Fibroblast of lung (primary cell): ENCODE measurements around the gene GABBR2. TPM values are rescaled to one million over a fixed set of nuclear protein-coding genes. Genes with fewer than 3 reads are reported as not detected.

Experiments used
- DNase-seq, 2 donors: peaks; one replicate each; pipeline versions ENCODE4 v3.0.0 to v3.0.0-alpha.2; 2010; ENCODE audit warnings: low read depth in 2 of 2
- H2AFZ ChIP-seq: 2 replicates; pipeline ENCODE4 v1.5.1; 2012; ENCODE audit warnings: low read length, control low read depth, inconsistent platforms
- H3K27ac ChIP-seq: 2 replicates; pipeline ENCODE4 v1.5.1; 2011; ENCODE audit warnings: low read length, control low read depth; ENCODE audit not compliant: insufficient read depth
- H3K27me3 ChIP-seq: 2 replicates; pipeline ENCODE4 v1.5.1; 2011; ENCODE audit warnings: mild to moderate bottlenecking, low read length; ENCODE audit not compliant: control insufficient read depth, insufficient read depth
- H3K36me3 ChIP-seq: 2 replicates; pipeline ENCODE4 v1.5.1; 2011; ENCODE audit warnings: low read length; ENCODE audit not compliant: control insufficient read depth, insufficient read depth
- H3K4me1 ChIP-seq: 2 replicates; pipeline ENCODE4 v1.5.1; 2011; ENCODE audit warnings: low read length; ENCODE audit not compliant: control insufficient read depth, insufficient read depth; ENCODE audit errors: extremely low read depth
- H3K4me2 ChIP-seq: 2 replicates; pipeline ENCODE4 v1.5.1; 2011; ENCODE audit warnings: low read length, control low read depth; ENCODE audit not compliant: insufficient read depth; ENCODE audit errors: extremely low read depth
- H3K4me3 ChIP-seq, 4 experiments: fragments of 200-600 bp in 1 of 4; sonication (generic) in 1 of 4; replicated peaks in 1 of 4; 2 replicates each; pipeline ENCODE4 v1.5.1; 2011 to 2016; ENCODE audit warnings: low read length in 4 of 4, low read depth in 3 of 4, mild to moderate bottlenecking in 3 of 4, control low read depth in 2 of 4, inconsistent platforms in 1 of 4, mixed read lengths in 1 of 4; ENCODE audit not compliant: insufficient read depth in 1 of 4; ENCODE audit errors: control extremely low read depth in 1 of 4
- H3K79me2 ChIP-seq: 2 replicates; pipeline ENCODE4 v1.5.1; 2012; ENCODE audit warnings: mild to moderate bottlenecking, low read length, inconsistent platforms; ENCODE audit not compliant: control insufficient read depth, insufficient read depth
- H3K9ac ChIP-seq: 2 replicates; pipeline ENCODE4 v1.5.1; 2011; ENCODE audit warnings: mild to moderate bottlenecking, low read length, control low read depth; ENCODE audit not compliant: insufficient read depth
- H3K9me3 ChIP-seq: 2 replicates; pipeline ENCODE4 v1.5.1; 2012; ENCODE audit warnings: low read depth, low read length; ENCODE audit not compliant: control insufficient read depth, insufficient read depth
- H4K20me1 ChIP-seq: 2 replicates; pipeline ENCODE4 v1.5.1; 2011; ENCODE audit warnings: low read length; ENCODE audit not compliant: control insufficient read depth, insufficient read depth; ENCODE audit errors: extremely low read depth
- CTCF ChIP-seq, 2 donors: IDR thresholded peaks in 1 of 2; conservative IDR thresholded peaks in 1 of 2; 1 replicate in 1 of 2; 2 replicates in 1 of 2; pipeline ENCODE4 v1.5.1; 2011 to 2012; ENCODE audit warnings: low read length in 2 of 2, control low read depth in 1 of 2, inconsistent platforms in 1 of 2, low read depth in 1 of 2, mild to moderate bottlenecking in 1 of 2
- EZH2 ChIP-seq: IDR thresholded peaks from 2 replicates; pipeline ENCODE4 v1.5.1; 2012; ENCODE audit warnings: low read length, control low read depth, mild to moderate bottlenecking; ENCODE audit errors: missing control alignments
- polyA plus RNA-seq, 2 donors: library from polyadenylated mRNA; depleted of rRNA in 1 of 2; stranded (reverse) in 1 of 2; unstranded in 1 of 2; fragments of >200 nt; gene quantifications; 2 replicates each; pipeline ENCODE4 v1.2.1, GENCODE V29; 2011 to 2012; ENCODE audit warnings: missing spikeins in 1 of 2
- total RNA-seq: library from RNA; depleted of rRNA; stranded (reverse); fragments of >200 nt; gene quantifications from 2 replicates; pipeline ENCODE4 v1.2.1, GENCODE V29; 2014

Gene GABBR2
- total and polyA plus RNA-seq, 2 donors (not counting 1 experiment from before 2014, with no cell fraction given), result 0.32 to 0.33 TPM

DNA sequence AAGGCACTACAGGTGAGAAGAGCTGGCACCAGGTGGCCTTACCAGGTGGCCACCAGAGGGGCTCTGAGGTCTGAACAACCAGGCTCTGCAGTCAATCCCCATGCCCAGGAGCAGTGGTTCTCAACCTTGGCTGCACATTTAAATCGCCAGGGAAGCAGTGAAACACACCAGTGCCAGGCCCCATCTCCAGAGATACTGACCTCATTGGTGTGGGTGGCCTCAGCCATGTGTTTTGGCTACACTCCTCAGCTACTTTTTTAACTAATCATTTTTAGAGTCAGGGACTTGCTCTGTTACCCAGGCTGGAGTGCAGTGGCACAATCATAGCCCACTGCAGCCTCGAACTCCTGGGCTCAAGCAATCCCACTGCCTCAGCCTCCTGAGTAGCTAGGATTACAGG is 56.0 kb downstream of the GABBR2 start:
- no peak overlapping the region for H3K4me2 ChIP-seq
- no peaks in the 10 kb centered on the region for H3K27me3 ChIP-seq
- no peaks in the 10 kb centered on the region for H3K79me2 ChIP-seq
- TF ChIP-seq CTCF (conservative IDR thresholded peaks at IDR 0.05 in 1 of 2, IDR thresholded peaks at IDR 0.05 in 1 of 2; ENCODE audit: low read depth in 1 of 2, low read length in 2 of 2) (no peak), EZH2 (no peak)
- H3K4me1 ChIP-seq, result peaks cover 5% of the 10 kb centered on the region
- H3K36me3 ChIP-seq, result no peaks in the 10 kb centered on the region
- no peaks in the 10 kb centered on the region for H3K9me3 ChIP-seq
- no peak overlapping the region for H2AFZ ChIP-seq
- H3K9ac ChIP-seq, result no peak overlapping the region
- H3K27ac ChIP-seq, result no peak overlapping the region
- DNase-seq, result peak in 1 of 2 donors; percentile 31
- H3K4me3 ChIP-seq, result no peak overlapping the region
- H4K20me1 ChIP-seq, result no peaks in the 10 kb centered on the region

- Histone ChIP-seq H4K20me1 (no peaks in the 10 kb centered on the region), H3K4me3 (no peak overlapping the region), H3K9ac (no peak overlapping the region), H3K27ac (no peak overlapping the region), H3K4me2 (no peak overlapping the region), H2AFZ (no peak overlapping the region), H3K9me3 (no peaks in the 10 kb centered on the region), H3K27me3 (no peaks in the 10 kb centered on the region), H3K36me3 (no peaks in the 10 kb centered on the region), H3K79me2 (no peaks in the 10 kb centered on the region), H3K4me1 (peaks cover 5% of the 10 kb centered on the region)
- DNase-seq, result no peak
- TF ChIP-seq CTCF (conservative IDR thresholded peaks at IDR 0.05 in 1 of 2, IDR thresholded peaks at IDR 0.05 in 1 of 2; ENCODE audit: low read depth in 1 of 2, low read length in 2 of 2) (no peak), EZH2 (no peak)
Observed at GRCh38 chr9:98652302-98652701, 56.4 kb downstream of the GABBR2 start.

DNA sequence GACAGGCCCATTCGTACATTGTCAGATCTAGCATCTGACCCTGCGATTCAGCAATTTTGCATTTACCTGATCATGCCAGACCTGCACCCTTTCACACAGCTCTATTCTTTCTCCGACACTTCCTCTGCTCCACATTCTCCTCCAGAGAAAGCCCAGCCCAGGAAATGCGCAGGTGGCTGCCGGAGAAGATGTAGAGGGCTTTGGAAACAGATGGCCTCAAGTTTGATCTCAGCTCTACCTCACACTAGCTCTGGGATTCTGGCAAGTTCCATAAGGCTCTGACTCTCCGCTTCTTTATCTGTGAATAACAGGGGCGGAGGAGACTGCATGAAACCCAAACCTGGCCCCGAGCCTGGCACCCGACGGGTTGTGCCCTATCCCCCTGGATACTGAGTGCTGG is 61.5 kb downstream of the GABBR2 start:
- H3K9ac ChIP-seq, result no peak overlapping the region
- no peaks in the 10 kb centered on the region for H3K79me2 ChIP-seq
- H4K20me1 ChIP-seq, result no peaks in the 10 kb centered on the region
- TF ChIP-seq CTCF (conservative IDR thresholded peaks at IDR 0.05 in 1 of 2, IDR thresholded peaks at IDR 0.05 in 1 of 2; ENCODE audit: low read depth in 1 of 2, low read length in 2 of 2) (no peak), EZH2 (no peak)
- H3K27me3 ChIP-seq, result peaks cover 10% of the 10 kb centered on the region
- H3K9me3 ChIP-seq, result no peaks in the 10 kb centered on the region
- H3K27ac ChIP-seq, result no peak overlapping the region
- no peaks in the 10 kb centered on the region for H3K36me3 ChIP-seq
- H3K4me2 ChIP-seq, result no peak overlapping the region
- H2AFZ ChIP-seq, result no peak overlapping the region
- H3K4me3 ChIP-seq, result no peak overlapping the region
- no peak for DNase-seq
- no peaks in the 10 kb centered on the region for H3K4me1 ChIP-seq
